T-cell (primary cell): Measurements from ENCODE around the gene COTL1. TPM values are rescaled to one million over a fixed set of nuclear protein-coding genes. Genes with fewer than 3 reads are reported as not detected.

Experiments used
- ATAC-seq, 4 experiments: fragments of 200-7000 bp in 3 of 4; fragments of 150-1000 bp in 1 of 4; cut with Tn5 transposase; replicated peaks in 1 of 4; 1 replicate in 3 of 4; 2 replicates in 1 of 4; pipeline ENCODE4 v1.10.0; 2021; ENCODE audit warnings: moderate library complexity in 3 of 4, mild to moderate bottlenecking in 2 of 4, moderate number of reproducible peaks in 1 of 4
- CTCF ChIA-PET, 2 donors: fragments of 300-600 bp; sonication (Branson Sonifier 250); formaldehyde crosslinking; loops; one replicate each; lab custom pipeline; 2022; ENCODE audit warnings: antibody characterized with exemption in 2 of 2; lab: Charles Lee
- POLR2A ChIA-PET, 2 donors: fragments of 300-600 bp; sonication (Branson Sonifier 250); formaldehyde crosslinking; loops; one replicate each; lab custom pipeline; 2022; ENCODE audit warnings: antibody characterized with exemption in 2 of 2; lab: Charles Lee
- DNase-seq, 35 experiments: peaks; one replicate each; pipeline versions ENCODE4 v3.0.0 to v3.0.0-alpha.2; 2013 to 2023
- H3K27ac ChIP-seq: one replicate; pipeline ENCODE4 v1.5.1; 2013; ENCODE audit warnings: low read length
- H3K27me3 ChIP-seq, 2 experiments: replicated peaks in 1 of 2; 1 replicate in 1 of 2; 2 replicates in 1 of 2; pipeline versions ENCODE4 v1.6.1 to v1.7.0; 2013; ENCODE audit warnings: low read length in 1 of 2, mixed read lengths in 1 of 2; ENCODE audit not compliant: control insufficient read depth in 2 of 2, insufficient read depth in 2 of 2; ENCODE audit errors: extremely low read depth in 1 of 2
- H3K36me3 ChIP-seq, 2 donors: 1 replicate in 1 of 2; 2 replicates in 1 of 2; pipeline versions ENCODE4 v1.6.1 to v1.7.0; 2013; ENCODE audit warnings: low read length in 1 of 2; ENCODE audit not compliant: control insufficient read depth in 2 of 2, insufficient read depth in 1 of 2; ENCODE audit errors: extremely low read depth in 1 of 2
- H3K4me1 ChIP-seq, 2 experiments: 1 replicate in 1 of 2; 2 replicates in 1 of 2; pipeline versions ENCODE4 v1.6.1 to v1.7.0; 2013; ENCODE audit warnings: low read length in 2 of 2, mixed read lengths in 1 of 2; ENCODE audit not compliant: insufficient read depth in 2 of 2, control insufficient read depth in 1 of 2; ENCODE audit errors: extremely low read depth in 1 of 2
- H3K4me3 ChIP-seq, 2 donors: 1 replicate in 1 of 2; 2 replicates in 1 of 2; pipeline versions ENCODE4 v1.5.1 to v1.7.0; 2013; ENCODE audit warnings: mild to moderate bottlenecking in 2 of 2, low read length in 1 of 2, moderate library complexity in 1 of 2; ENCODE audit not compliant: control insufficient read depth in 1 of 2; ENCODE audit errors: extremely low read depth in 1 of 2
- H3K9me3 ChIP-seq: 2 replicates; pipeline ENCODE4 v1.7.0; 2013
- H3K27ac Mint-ChIP-seq, 2 donors: one replicate each; pipeline ENCODE4 v1.8.0; 2020 to 2021; ENCODE audit warnings: mild to moderate bottlenecking in 2 of 2, mixed read lengths in 2 of 2
- H3K27me3 Mint-ChIP-seq, 2 donors: one replicate each; pipeline ENCODE4 v1.8.0; 2021 to 2022; ENCODE audit warnings: mixed read lengths in 2 of 2
- H3K36me3 Mint-ChIP-seq: one replicate; pipeline ENCODE4 v1.8.0; 2021; ENCODE audit warnings: mixed read lengths
- H3K4me1 Mint-ChIP-seq, 3 donors: one replicate each; pipeline ENCODE4 v1.8.0; 2020 to 2022; ENCODE audit warnings: mixed read lengths in 3 of 3, mild to moderate bottlenecking in 1 of 3
- H3K4me3 Mint-ChIP-seq, 3 donors: one replicate each; pipeline ENCODE4 v1.8.0; 2020 to 2022; ENCODE audit warnings: mild to moderate bottlenecking in 3 of 3, mixed read lengths in 3 of 3, moderate library complexity in 3 of 3
- H3K9me3 Mint-ChIP-seq, 3 donors: one replicate each; pipeline ENCODE4 v1.8.0; 2020 to 2022; ENCODE audit warnings: mixed read lengths in 3 of 3
- WGBS: methylation state at CpG from one replicate; pipeline ENCODE4 v1.1.5; 2013; ENCODE audit warnings: missing lambda C conversion rate; ENCODE audit not compliant: insufficient coverage; 5-methylcytosine and 5-hydroxymethylcytosine counted together
- total RNA-seq, 35 experiments: library from RNA in 6 of 35; stranded (reverse) in 6 of 35; fragments of 120-200 nt in 1 of 35; gene quantifications; one replicate each; pipeline versions ENCODE4 v1.2.1 to v1.2.4 and lab custom pipeline; 2013 to 2026

The COTL1 gene
- total RNA-seq, 5 donors from 2014 or later (not counting 1 experiment from before 2014, with no cell fraction given): 205 to 265 (median 221) TPM

GRCh38 chr16:84540194-84540593, 77.7 kb downstream of the COTL1 start:
- DNase-seq: no peak
- Histone ChIP-seq H3K36me3 (peaks cover 0 to 2% of the 10 kb centered on the region in 2 donors), H3K27me3 (no peaks in the 10 kb centered on the region), H3K9me3 (no peaks in the 10 kb centered on the region), H3K4me3 (no peak overlapping the region), H3K27ac (no peak overlapping the region), H3K4me1 (peaks cover 13 to 17% of the 10 kb centered on the region in 2 experiments)
- peaks cover 4% of the 10 kb centered on the region for H3K36me3 Mint-ChIP-seq
- no peak for ATAC-seq
- H3K27me3 Mint-ChIP-seq: no peaks in the 10 kb centered on the region
- WGBS: 90% methylated on average over 4 of the region's 4 CpGs
- no peak overlapping the region for H3K27ac Mint-ChIP-seq
- peaks cover 11 to 27% (median 21%) of the 10 kb centered on the region in 3 donors for H3K4me1 Mint-ChIP-seq
- H3K9me3 Mint-ChIP-seq: no peaks in the 10 kb centered on the region
- ChIA-PET CTCF (no interaction called here), POLR2A (interaction anchor here in 1 of 2 donors (0.6 kb wide), 1 partner anchor 257 kb away, joined by 3 read pairs; no protein-coding TSS in a partner anchor)
- H3K4me3 Mint-ChIP-seq: no peak overlapping the region

- H3K27ac Mint-ChIP-seq: no peak overlapping the region
- CTCF ChIA-PET: no interaction called here
- H3K27me3 Mint-ChIP-seq: no peaks in the 10 kb centered on the region
Measured at GRCh38 chr16:84538222-84538840, 79.5 kb downstream of the COTL1 start.

GRCh38 chr16:84537491-84538151, 80.3 kb downstream of the COTL1 start:
- H3K36me3 Mint-ChIP-seq: peaks cover 4% of the 10 kb centered on the region
- Histone ChIP-seq H3K9me3 (no peaks in the 10 kb centered on the region), H3K27ac (no peak overlapping the region), H3K4me3 (no peak overlapping the region), H3K36me3 (peaks cover 0 to 2% of the 10 kb centered on the region in 2 donors), H3K27me3 (no peaks in the 10 kb centered on the region), H3K4me1 (peaks cover 5 to 15% of the 10 kb centered on the region in 2 experiments)
- H3K27me3 Mint-ChIP-seq: no peaks in the 10 kb centered on the region
- no peak for ATAC-seq
- H3K4me3 Mint-ChIP-seq: no peak overlapping the region
- H3K9me3 Mint-ChIP-seq: no peaks in the 10 kb centered on the region
- 92% methylated on average over 8 of the region's 11 CpGs for WGBS
- peaks cover 5 to 19% (median 11%) of the 10 kb centered on the region in 3 donors for H3K4me1 Mint-ChIP-seq
- ChIA-PET POLR2A (interaction anchor here in 1 of 2 donors (0.5 to 0.6 kb wide), 2 partner anchors 108 to 1198 kb away, joined by 4 to 5 read pairs; no protein-coding TSS in a partner anchor), CTCF (no interaction called here)
- H3K27ac Mint-ChIP-seq: no peak overlapping the region
- DNase-seq: no peak

More at GRCh38 chr16:84538222-84538840, 79.5 kb downstream of the COTL1 start:
- Histone ChIP-seq H3K27me3 (no peaks in the 10 kb centered on the region), H3K4me3 (no peak overlapping the region), H3K9me3 (no peaks in the 10 kb centered on the region), H3K4me1 (peaks cover 0 to 7% of the 10 kb centered on the region in 2 experiments), H3K27ac (no peak overlapping the region), H3K36me3 (peaks cover 0 to 2% of the 10 kb centered on the region in 2 donors)
- WGBS: 100% methylated on average over 2 of the region's 6 CpGs
- peaks cover 4% of the 10 kb centered on the region for H3K36me3 Mint-ChIP-seq
- no peak for ATAC-seq
- POLR2A ChIA-PET: no interaction called here
- peaks cover 0 to 13% (median 8%) of the 10 kb centered on the region in 3 donors for H3K4me1 Mint-ChIP-seq
- H3K9me3 Mint-ChIP-seq: no peaks in the 10 kb centered on the region
- H3K4me3 Mint-ChIP-seq: no peak overlapping the region
- no peak for DNase-seq

GRCh38 chr16:84535851-84536250, 82.0 kb downstream of the COTL1 start:
- Histone ChIP-seq H3K4me1 (peaks cover 5 to 18% of the 10 kb centered on the region in 2 experiments), H3K36me3 (peaks cover 0 to 2% of the 10 kb centered on the region in 2 donors), H3K27ac (no peak overlapping the region), H3K27me3 (no peaks in the 10 kb centered on the region), H3K9me3 (no peaks in the 10 kb centered on the region), H3K4me3 (no peak overlapping the region)
- 93% methylated on average over 3 of the region's 9 CpGs for WGBS
- Mint-ChIP-seq H3K4me3 (no peak overlapping the region), H3K9me3 (no peaks in the 10 kb centered on the region), H3K27me3 (no peaks in the 10 kb centered on the region), H3K36me3 (peaks cover 4% of the 10 kb centered on the region), H3K4me1 (peaks cover 11 to 29% (median 15%) of the 10 kb centered on the region in 3 donors), H3K27ac (no peak overlapping the region)
- CTCF ChIA-PET: no interaction called here
- ATAC-seq (no peak), DNase-seq (no peak)
- POLR2A ChIA-PET: interaction anchor here in 1 of 2 donors (0.7 kb wide), 1 partner anchor 346 kb away, joined by 3 read pairs; no protein-coding TSS in a partner anchor

GRCh38 chr16:84535408-84535807, 82.5 kb downstream of the COTL1 start:
- ATAC-seq: no peak
- peaks cover 5 to 18% of the 10 kb centered on the region in 2 experiments for H3K4me1 ChIP-seq

GRCh38 chr16:84534815-84535214, 83.1 kb downstream of the COTL1 start:
- Mint-ChIP-seq H3K27me3 (no peaks in the 10 kb centered on the region), H3K4me1 (peaks cover 11 to 29% (median 15%) of the 10 kb centered on the region in 3 donors), H3K9me3 (no peaks in the 10 kb centered on the region), H3K4me3 (no peak overlapping the region), H3K27ac (no peak overlapping the region), H3K36me3 (peaks cover 12% of the 10 kb centered on the region)
- ATAC-seq: no peak
- CTCF ChIA-PET: no interaction called here
- WGBS: 80% methylated on average over 4 of the region's 5 CpGs
- POLR2A ChIA-PET: no interaction called here
- Histone ChIP-seq H3K27ac (no peak overlapping the region), H3K9me3 (no peaks in the 10 kb centered on the region), H3K36me3 (peaks cover 0 to 8% of the 10 kb centered on the region in 2 donors), H3K27me3 (no peaks in the 10 kb centered on the region), H3K4me1 (peaks cover 5 to 18% of the 10 kb centered on the region in 2 experiments), H3K4me3 (no peak overlapping the region)
- DNase-seq: no peak

More at GRCh38 chr16:84535408-84535807, 82.5 kb downstream of the COTL1 start:
- H3K9me3 Mint-ChIP-seq: no peaks in the 10 kb centered on the region
- H3K4me3 Mint-ChIP-seq: no peak overlapping the region
- H3K36me3 Mint-ChIP-seq: peaks cover 6% of the 10 kb centered on the region
- no peaks in the 10 kb centered on the region for H3K27me3 Mint-ChIP-seq
- Histone ChIP-seq H3K27ac (no peak overlapping the region), H3K36me3 (peaks cover 0 to 5% of the 10 kb centered on the region in 2 donors), H3K9me3 (no peaks in the 10 kb centered on the region), H3K27me3 (no peaks in the 10 kb centered on the region), H3K4me3 (no peak overlapping the region)
- H3K27ac Mint-ChIP-seq: peak overlapping the region in 1 of 2 donors; percentile 39
- POLR2A ChIA-PET: interaction anchor here in 1 of 2 donors (0.7 kb wide), 1 partner anchor 345 kb away, joined by 3 read pairs; no protein-coding TSS in a partner anchor
- peaks cover 11 to 29% (median 15%) of the 10 kb centered on the region in 3 donors for H3K4me1 Mint-ChIP-seq
- WGBS: 79% methylated on average over 4 of the region's 6 CpGs
- CTCF ChIA-PET: no interaction called here
- DNase-seq: no peak
